Fibroblast of mammary gland (primary cell): ENCODE measurements around the gene NTPCR.

Experiments used
- DNase-seq: peaks from one replicate; pipeline ENCODE4 v3.0.0-alpha.2; 2010; ENCODE audit warnings: low read depth
- H3K4me3 ChIP-seq: 2 replicates; pipeline ENCODE4 v1.5.1; 2011; ENCODE audit warnings: low read depth, mild to moderate bottlenecking, low read length, moderate library complexity; ENCODE audit not compliant: control insufficient read depth
- CTCF ChIP-seq: conservative IDR thresholded peaks from 2 replicates; pipeline ENCODE4 v1.5.1; 2011; ENCODE audit warnings: low read depth, low read length, inconsistent platforms; ENCODE audit not compliant: control insufficient read depth, insufficient read depth

The NTPCR gene

GRCh38 chr1:232938926-232939325 is 11.5 kb upstream of the NTPCR start:
- no peak overlapping the region for H3K4me3 ChIP-seq
- no peak for DNase-seq
- no peak for TF ChIP-seq CTCF

- no peak for TF ChIP-seq CTCF
- DNase-seq, result no peak
- H3K4me3 ChIP-seq, result no peak overlapping the region
These were observed 10.7 kb upstream of the NTPCR start for GRCh38 chr1:232939748-232940147.

GRCh38 chr1:232940262-232940661 is 10.1 kb upstream of the NTPCR start:
- no peak for TF ChIP-seq CTCF
- no peak for DNase-seq
- H3K4me3 ChIP-seq, result no peak overlapping the region

- no peak for TF ChIP-seq CTCF
- DNase-seq, result no peak
- H3K4me3 ChIP-seq, result no peak overlapping the region
These were observed 7.8 kb upstream of the NTPCR start for GRCh38 chr1:232942413-232943294.

GRCh38 chr1:232943679-232944252 is 6.6 kb upstream of the NTPCR start:
- no peak overlapping the region for H3K4me3 ChIP-seq
- peak; percentile 32 for DNase-seq
- TF ChIP-seq CTCF, result no peak

- DNase-seq, result no peak
These were observed 6.1 kb upstream of the NTPCR start for GRCh38 chr1:232944347-232944746.

More at GRCh38 chr1:232944347-232944746, 6.1 kb upstream of the NTPCR start:
- no peak for TF ChIP-seq CTCF
- no peak overlapping the region for H3K4me3 ChIP-seq
